Activated CD8-positive, alpha-beta memory T cell treated with anti-CD3 and anti-CD28 coated beads, Interleukin-2, amount 50 U/mL, for 4 hours (primary cell): ENCODE data around the gene ALDH6A1.
A peak's percentile ranks its signal among the peaks of the same experiment; 100 is the strongest.
"Not testable (repeated sequence)": the region's sequence is repeated elsewhere in the genome, so short reads cannot be mapped to it uniquely, and the experiment has no call there.

Experiments used
- DNase-seq: peaks from one replicate; pipeline ENCODE4 v3.0.0-alpha.2; 2020

Gene ALDH6A1

GRCh38 chr14:74084277-74085046 is at the start of gene ALDH6A1, which contains the start of gene LIN52:
Gene ALDH6A1 (minus strand): TSS chr14:74084453. CDS start chr14:74084394, 59 bp downstream.
Gene LIN52 (plus strand): TSS chr14:74084956. CDS start chr14:74084975, 19 bp downstream.
- peak; percentile 100 for DNase-seq

DNA sequence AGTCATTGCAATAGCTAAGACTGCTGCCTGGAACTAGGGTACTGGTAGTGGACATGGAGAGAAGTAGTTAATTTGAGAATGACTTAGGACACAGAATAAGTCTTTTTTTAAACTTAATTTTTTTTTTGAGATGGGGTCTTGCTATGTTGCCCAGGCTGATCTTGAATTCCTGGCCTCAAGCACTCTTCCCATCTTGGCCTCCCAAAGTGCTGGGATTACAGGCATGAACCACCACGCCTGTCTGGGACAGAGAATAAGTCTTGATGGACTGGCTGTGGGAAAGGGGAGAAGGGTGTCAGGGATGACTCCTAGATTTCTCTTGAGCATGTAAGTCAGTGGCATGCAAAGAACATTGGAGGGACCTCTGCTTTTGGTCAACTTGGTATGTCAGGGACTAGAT is 43.4 kb upstream of the ALDH6A1 start:
- no peak for DNase-seq

DNA sequence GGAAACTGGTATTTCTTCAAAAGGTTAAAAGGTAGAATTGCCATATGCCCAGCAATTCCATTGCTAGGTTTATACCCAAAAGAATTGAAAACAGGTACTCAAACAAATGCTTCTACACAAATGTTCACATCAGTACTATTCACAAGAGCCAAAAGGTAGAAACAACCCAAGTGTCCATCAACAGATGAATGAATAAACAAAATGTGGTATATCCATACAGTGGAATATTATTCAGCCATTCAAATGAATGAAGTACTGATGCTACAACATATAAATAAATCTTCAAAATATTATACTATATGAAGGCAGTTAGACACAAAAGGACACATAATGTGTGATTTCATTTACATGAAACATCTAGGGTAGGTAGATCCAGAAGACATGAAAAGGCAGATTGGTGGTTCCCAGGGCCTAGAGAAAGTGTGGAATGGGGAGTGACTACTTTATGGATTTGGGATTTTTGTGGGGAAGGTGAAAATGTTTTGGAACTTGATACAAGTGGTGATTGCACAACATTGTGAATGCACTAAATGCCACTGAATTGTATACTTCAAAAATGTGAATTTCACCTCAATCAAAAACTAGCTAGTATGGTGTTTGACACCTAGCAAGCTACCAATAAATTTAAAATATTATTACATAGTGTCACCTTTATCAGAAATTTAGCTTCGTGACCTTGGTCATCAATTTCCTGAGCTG is 42.2 kb upstream of the ALDH6A1 start:
- DNase-seq = no peak

- DNase-seq = not testable (repeated sequence)
Observed at GRCh38 chr14:74125487-74125886, 41.2 kb upstream of the ALDH6A1 start.

- DNase-seq = not testable (repeated sequence)
Observed at GRCh38 chr14:74111395-74112216, 27.4 kb upstream of the ALDH6A1 start.

GRCh38 chr14:74109369-74109768 is 25.1 kb upstream of the ALDH6A1 start:
- no peak for DNase-seq

DNA sequence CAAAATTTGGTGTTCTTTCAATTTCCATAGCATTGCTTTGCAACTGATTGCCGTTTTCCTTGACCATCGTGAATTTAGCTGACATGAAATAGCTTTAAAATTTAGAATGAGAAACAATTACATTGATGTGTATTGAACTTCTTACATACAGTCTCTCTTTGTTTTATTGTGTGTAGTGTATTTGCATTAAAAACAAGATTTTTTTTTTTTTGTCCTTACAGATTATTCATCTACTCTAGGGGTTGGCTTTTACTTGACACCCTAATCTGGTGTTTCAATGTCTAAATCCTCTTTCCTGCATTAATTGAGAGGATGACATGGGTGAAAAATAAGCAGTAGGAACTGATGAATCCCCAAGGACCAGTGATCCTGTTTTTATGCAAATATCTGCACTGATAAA is 21.1 kb upstream of the ALDH6A1 start:
- no peak for DNase-seq

DNA sequence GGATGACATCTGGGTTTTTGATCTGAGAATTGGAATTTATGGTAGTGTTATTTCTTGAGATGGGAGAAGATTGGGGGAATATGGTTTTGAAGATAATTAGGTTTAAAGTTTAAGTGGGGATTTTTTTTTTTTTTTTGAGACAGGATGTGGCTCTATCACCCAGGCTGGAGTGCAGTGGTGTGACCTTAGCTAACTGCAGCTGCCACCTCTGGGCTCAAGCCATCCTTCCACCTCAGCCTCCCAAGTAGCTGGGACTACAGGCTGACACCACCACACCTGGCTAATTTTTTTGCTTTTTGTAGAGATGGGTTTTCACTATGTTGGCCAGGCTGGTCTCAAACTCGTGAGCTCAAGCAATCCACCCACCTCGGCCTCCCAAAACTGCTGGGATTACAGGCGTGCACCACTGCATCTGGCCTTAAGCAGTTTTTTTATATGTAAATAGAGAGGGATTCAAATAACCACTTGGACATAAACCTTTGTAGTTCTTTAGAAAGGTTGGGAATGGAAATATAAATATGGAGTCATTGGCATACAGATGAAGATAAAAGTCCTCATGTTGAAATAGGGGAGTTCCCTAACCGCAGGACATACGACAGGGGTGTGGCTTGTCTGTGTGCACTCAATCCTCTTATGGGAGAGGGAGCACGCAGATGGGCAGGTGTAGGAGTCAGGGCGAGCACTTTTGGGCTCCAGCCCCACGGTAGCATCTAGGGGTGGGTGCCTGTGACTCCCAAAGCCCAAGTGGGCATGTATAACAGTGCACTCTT is 5.2 kb upstream of the ALDH6A1 start:
- DNase-seq = no peak

DNA sequence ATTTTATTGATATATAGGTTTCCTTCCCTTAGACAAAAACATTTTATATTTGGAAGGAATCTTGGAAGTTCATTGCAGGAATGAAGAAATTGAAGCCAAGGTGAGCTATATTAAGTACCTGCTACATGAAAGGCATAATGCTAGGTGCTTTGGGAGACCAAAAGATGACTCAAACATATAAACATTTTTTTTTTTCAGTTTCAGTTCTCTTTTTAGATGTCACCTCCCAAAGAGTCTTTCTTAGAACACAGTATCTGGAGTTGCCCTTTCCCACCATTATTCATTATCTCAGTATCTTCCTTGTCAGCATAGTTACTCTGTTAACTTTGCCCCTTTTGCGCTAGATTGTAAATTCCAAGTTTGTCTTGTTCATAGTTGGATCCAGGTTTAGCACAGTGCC is 1.6 kb upstream of the ALDH6A1 start:
- DNase-seq = no peak

GRCh38 chr14:74085047-74085637 is 889 bp upstream of the ALDH6A1 start:
- no peak for DNase-seq

DNA sequence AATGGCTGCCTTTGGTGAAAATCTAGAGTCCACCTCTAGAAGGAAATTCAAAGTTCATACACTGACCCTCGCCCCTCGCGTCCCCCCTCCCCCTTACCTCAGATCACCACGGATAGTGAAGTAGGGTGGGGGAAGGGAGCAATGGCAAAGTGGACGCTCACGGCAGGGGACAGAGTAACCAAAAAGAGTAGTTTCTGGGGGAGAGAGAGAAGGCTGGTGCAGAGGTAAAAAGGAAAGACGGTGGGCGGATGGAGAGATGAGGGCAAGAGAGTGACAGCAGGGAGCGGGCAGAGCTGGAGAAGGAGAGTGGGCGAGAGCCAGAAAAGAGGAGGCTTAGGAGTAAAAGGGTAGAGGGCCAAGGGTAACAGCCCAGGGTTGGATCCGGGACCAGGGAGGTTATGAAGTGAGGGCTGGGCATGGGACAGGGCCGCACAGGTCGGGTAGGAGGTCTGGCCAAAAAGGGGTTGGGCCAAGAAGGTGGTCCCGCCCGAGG is 423 bp downstream of the ALDH6A1 start:
- no peak for DNase-seq

DNA sequence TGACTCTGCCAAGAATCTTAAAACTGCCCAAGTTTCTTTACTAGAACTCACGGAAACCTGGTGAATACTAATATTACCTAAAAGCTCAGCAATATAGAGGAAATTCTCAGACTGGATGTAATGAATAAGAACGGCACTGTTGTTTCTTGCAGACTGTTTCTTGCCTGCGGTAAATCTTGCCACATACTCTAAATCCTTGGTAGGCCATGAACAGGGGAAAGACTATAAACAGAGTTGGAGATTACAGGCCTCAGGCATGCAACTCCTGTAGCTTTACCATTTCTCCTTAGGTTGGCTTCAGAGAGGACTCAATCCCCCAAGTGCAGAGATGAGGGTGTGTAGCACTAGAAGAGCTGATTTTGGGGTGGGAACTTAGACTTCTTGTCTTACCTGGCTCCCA is 1.1 kb downstream of the ALDH6A1 start:
- no peak for DNase-seq

- no peak for DNase-seq
Observed at GRCh38 chr14:74081491-74081890, 2.8 kb downstream of the ALDH6A1 start.

- no peak for DNase-seq
Observed at GRCh38 chr14:74080820-74081460, 3.3 kb downstream of the ALDH6A1 start.

DNA sequence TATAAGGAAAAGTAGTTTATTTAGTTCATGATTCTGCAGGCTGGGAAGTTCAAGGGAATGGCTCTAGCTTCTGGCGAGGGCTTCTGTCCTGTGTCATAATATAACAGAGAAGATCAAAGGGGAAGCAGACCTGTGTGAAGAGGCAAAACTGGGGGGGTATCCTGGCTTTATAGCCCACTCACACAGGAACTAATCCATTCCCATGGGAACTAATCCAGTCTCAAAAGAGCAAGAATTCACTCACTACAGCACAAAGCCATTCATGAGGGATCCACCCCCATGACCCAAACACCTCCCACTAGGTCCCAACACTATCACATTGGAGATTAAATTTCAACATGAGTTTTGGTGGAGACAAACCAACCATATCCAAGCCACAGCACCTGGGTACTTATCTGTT is 6.9 kb downstream of the ALDH6A1 start:
- no peak for DNase-seq

GRCh38 chr14:74065746-74066575 is 18.3 kb downstream of the ALDH6A1 start:
- DNase-seq = no peak

GRCh38 chr14:74064883-74065282 is 19.4 kb downstream of the ALDH6A1 start:
- no peak for DNase-seq

DNA sequence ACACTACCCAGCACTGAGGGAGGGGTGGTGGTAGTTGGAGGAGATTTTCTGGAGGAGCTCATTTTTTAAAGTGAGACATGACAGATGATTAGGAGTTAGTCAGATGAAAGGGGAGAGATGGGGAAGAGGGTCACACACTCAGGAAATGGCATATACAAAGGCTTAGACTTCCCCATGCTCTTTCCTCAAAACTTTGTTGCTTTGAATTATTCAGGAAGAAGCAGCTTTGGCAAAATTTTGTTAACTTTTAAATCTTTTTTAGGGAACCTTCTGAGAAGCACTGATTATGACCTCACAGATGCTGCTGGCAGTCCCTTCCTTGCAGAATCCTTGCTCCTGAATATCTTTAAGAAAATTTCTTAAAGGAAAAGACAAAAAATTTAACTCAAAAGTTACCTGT is 19.8 kb downstream of the ALDH6A1 start:
- DNase-seq = no peak

DNA sequence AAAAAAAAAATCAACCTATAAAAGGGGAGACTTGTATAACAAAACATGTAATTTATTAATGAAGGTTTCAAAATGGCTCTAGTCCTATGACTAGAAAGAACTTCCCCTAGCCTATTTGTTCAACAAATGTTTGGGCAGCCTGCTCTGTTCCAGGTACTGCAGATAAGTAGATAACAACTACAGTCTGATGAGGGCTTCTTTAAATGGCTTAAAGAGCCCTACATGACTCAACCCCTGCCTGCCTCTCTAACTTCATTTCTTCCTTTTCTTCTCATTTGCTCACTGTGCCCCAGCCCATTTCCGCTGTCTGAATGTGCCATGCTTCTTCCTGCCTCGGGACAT is 21.5 kb downstream of the ALDH6A1 start:
- no peak for DNase-seq

GRCh38 chr14:74049876-74050495 is 34.3 kb downstream of the ALDH6A1 start:
- no peak for DNase-seq
